Stimulated activated CD8-positive, alpha-beta memory T cell treated with anti-CD3 and anti-CD28 coated beads, Interleukin-4, amount 100 ng/mL, for 48 hours (primary cell): ENCODE measurements around the gene PPFIA3.
"Not testable (repeated sequence)": the region's sequence is repeated elsewhere in the genome, so short reads cannot be mapped to it uniquely, and the experiment has no call there.

Experiments used
- DNase-seq: peaks from one replicate; pipeline ENCODE4 v3.0.0-alpha.2; 2020

PPFIA3 gene

DNA sequence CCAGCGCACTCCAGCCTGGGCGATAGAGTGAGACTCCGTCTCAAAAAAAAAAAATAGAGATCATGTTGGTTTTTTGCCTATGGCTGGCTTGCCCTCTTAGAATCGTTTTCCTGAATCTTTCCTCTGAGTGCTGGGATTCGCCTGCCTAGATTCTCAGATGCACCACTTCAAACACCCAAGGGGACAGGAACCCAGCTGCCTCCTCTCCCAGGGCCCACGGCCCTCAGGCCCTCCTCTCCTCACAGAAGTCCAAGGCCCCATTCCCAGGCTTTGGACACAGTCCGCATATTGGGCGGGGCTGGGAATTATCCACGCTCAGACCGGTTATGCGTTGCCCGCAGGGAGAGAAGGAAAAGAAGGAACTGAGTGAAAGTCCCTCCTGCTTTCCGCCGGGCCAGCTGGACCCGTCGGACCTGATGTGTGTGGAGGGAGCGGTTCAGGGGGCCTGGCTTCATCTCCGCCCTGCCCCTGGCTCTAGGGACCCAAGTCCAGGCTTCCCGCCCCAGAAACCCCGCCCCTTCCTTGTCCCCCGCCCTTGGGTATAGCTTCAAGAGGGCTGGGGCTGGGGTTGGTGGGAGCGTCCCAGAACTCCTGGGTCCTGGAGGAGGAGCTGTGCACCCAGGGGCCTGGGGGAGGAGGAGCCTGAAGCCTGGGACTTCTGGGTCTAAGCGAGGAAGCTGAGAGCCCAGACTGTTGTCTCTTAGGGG lies 5.8 kb downstream of the PPFIA3 start:
- DNase-seq = no peak

DNA sequence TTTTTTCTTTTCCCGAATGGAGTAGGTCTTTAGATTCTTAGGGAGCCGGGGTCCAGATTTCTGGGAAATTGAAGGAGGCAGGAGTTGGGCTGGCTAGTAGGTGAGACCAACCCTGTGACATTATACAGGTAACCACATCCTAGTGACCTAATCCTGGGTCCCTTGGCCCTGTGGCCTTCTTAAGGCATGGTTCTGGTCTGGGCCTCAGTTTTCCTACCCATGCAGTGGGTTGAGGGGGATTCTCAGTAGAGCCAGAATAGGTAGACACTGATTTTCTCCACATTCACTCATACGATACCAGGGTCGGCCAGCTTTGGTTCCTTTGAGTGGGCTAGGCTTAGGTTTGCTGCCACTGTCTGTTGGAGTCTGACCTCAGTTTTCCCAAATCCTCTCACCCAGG lies 7.2 kb downstream of the PPFIA3 start:
- DNase-seq = no peak

DNA sequence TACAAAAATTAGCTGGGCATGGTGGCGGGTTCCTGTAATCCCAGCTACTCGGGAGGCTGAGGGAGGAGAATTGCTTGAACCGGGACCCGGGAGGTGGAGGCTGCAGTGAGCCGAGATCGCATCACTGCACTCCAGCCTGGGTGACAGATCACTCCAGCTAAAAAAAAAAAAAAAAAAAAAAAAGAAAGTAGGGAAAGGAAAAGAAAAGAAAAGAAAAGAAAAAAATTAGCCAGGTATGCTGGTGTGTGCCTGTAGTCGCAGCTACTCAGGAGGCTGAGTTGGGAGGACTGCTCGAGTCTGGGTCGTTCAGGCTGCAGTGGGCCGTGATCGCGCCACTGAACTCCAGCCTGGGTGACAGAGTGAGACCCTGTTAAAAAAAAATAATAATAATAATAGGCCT lies 7.9 kb downstream of the PPFIA3 start:
- not testable (repeated sequence) for DNase-seq

DNA sequence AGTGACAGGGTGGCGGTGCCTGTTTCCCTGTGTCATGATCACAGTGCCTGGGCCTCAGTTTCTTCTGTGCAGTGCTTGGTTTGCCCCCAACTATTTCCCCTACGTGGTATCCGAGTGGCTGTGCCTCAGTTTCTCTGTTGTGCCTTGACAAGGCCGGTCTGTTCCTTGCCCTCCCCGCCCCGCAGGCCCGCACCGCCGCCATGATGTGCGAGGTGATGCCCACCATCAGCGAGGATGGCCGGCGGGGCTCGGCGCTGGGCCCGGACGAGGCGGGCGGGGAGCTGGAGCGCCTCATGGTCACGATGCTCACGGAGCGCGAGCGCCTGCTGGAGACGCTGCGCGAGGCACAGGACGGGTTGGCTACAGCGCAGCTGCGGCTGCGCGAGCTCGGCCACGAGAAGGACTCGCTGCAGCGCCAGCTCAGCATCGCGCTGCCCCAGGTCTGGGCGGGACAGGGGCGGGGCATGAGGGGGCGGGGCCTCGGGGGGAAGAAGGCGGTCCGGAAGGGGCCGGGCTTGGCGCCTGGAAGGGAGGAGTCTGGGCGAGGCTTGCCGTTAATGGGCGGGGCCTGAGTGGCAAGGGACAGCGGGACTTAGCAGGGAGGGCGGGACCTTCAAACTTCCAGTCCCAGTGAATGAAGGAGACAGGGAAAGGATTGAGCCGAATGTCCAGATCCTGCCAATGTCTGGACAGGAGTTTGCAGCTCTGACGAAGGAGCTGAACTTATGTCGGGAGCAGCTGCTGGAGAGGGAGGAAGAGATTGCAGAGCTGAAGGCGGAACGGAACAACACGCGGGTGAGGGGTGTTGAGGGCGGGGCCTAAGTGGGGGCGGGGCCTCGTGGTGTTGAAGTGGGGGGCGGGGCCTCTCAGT lies 8.6 kb downstream of the PPFIA3 start:
- peak; percentile 97 for DNase-seq

DNA sequence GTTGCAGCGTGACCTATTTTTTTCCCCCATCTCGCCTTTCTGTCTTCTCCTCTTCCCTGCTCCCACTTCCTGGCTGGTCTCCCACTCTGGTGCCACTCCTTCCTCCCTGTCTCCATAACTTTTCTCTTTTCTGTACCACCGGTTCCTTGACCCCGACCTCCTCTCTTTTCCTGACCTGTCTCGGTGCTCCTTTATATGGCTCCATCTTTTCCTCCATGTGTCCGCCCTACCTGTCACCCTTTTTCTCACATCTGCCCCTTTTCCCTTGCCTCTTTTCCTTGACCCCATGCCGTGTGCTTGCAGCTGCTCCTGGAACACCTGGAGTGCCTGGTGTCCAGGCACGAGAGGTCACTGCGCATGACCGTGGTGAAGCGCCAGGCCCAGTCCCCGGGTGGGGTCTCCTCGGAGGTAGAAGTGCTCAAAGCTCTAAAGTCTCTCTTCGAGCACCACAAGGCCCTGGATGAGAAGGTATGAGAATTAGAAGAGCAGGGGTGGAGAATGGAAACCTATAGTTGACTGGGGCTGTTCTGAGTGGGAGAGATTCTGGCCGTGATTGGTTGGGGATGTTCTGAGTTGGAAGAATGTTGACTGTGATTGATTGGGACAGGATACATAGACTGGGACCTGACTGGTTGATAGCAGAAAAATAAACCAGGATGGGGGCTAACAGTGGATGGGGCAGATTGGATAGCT lies 9.3 kb downstream of the PPFIA3 start:
- DNase-seq = no peak

DNA sequence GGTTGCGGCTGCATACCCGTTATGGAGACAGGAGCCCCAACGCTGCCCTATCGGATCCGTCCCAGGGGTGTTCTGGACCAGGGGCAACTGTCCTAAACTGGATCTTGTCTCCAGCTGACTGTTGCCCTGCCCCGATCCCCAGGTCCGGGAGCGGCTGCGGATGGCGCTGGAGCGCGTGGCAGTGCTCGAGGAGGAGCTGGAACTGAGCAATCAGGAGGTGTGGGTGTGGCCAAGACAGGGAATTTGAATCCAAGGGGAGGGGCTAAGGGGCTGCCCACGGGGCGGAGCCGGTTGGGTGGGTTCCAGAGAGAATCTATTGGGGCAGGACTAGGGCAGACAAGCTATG lies 9.9 kb downstream of the PPFIA3 start:
- DNase-seq = no peak

DNA sequence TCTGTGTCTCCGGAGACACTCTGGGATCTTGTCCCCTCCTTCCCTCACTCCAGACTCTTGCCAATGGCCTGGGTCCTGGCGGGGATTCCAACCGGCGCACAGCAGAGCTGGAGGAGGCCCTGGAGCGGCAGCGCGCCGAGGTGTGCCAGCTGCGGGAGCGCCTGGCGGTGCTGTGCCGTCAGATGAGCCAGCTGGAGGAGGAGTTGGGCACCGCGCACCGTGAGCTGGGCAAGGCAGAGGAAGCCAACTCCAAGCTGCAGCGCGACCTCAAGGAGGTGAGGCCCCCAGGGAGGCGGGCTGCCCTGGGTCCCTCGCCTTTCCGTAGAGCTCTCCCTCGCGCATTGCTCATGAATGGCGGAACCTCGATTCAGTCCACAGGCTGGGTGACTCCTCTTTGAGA lies 11.0 kb downstream of the PPFIA3 start:
- DNase-seq = no peak

DNA sequence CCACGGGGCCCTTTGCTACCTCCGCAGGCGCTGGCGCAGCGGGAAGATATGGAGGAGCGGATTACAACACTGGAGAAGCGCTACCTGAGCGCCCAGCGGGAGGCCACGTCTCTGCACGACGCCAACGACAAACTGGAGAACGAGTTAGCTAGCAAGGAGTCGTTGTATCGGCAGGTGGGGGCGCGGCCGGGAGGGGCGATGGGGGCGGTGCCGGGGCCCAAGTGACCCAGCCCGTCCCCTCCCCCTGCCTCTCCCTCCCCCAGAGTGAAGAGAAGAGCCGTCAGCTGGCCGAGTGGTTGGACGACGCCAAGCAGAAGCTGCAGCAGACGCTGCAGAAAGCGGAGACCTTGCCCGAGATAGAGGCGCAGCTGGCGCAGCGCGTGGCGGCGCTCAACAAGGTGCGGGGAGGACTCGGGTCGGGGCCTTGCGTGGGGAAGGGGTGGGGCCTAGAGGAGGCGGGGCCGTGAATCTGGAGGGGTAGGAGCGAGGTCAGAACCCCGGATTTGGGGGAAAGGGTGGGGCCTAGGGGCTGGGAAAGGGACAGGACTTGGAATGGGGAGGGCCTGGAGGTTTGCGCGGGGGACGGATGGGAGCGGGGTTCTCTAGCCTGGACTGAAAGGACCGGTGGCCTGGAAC lies 13.7 kb downstream of the PPFIA3 start:
- peak; percentile 49 for DNase-seq

DNA sequence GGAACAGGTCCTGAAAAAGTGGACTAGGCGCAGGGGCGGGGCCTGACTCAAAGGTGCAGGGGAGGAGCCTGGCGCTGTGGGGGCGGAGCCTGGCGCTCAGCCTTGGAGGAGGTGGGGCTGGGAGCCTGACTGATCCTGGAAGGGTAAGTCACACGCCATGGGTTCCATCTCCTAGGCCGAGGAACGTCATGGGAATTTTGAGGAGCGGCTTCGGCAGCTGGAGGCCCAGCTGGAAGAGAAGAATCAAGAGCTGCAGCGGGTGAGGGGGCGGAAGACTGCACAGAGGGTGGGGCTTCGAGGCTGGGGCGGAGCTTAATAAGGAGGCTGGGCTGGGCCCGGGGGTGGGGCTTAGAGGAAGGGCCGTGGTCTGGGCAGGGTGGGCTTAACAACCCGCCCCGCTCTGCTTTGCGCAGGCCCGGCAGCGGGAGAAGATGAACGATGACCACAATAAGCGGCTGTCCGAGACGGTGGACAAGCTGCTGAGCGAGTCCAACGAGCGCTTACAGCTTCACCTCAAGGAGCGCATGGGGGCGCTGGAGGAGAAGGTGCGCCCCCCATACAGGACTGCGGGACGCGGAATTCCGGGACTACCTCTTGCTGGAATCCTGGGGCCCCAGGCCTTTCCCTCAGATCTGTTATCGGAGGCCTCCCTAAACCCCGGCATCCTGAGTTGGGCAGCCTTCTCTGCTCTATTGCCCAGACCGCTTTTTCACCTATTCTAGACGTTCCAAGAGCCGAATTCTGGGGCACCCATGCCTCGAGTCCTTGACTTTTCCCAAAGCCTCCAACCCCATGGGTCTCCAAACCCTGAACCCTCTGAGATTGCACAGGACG lies 14.5 kb downstream of the PPFIA3 start:
- peak; percentile 79 for DNase-seq

DNA sequence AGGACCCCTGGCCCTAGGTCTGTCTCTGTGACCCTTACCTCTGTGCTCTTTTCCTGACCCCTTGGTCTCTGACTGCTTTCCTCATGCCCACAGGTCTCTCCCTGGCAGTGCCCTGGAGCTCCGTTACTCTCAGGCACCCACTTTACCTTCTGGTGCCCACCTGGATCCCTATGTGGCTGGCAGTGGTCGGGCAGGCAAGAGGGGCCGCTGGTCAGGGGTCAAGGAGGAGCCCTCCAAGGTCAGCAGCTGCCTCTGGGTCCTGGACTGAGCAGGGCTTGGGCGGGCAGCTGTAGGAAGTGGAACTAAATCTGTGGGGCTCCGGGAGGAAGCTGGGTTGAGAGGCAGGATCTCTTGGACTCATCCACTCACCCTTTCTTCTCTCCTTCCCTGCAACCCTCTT lies 16.3 kb downstream of the PPFIA3 start:
- no peak for DNase-seq

DNA sequence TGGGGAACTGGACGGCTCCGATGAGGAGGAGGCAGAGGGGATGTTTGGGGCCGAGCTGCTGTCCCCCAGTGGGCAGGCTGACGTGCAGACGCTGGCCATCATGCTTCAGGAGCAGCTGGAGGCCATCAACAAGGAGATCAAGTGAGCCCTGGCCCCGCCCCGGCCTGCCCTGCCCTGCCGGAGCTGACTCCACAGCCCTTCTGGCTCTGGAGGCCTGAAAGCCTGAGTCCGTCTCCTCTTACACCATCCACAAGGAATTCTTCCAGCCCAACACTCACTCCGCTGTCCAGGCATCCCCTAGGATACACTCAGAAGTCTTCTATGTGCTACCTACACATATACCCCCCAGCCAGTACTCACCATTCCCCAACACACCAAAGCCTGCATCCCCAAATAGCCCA lies 17.4 kb downstream of the PPFIA3 start:
- no peak for DNase-seq

DNA sequence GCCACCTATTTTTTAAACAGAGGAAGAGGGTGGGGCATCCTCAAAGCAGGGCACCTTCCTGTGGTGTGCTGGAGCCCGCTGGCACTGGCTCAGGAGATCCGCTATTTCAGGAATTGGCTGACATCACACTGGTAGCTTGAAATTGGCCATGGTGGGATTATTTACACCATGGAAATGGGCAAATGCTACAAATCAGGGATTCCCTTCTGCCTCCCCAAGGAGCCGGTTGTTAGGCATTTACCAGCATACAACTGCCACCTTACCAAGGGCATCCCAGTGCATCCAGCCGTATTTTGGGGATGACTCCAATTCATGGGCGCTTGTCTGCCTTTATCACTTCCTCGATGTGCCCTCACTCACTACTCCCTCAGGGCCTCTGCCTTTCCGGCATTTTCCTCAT lies 21.6 kb downstream of the PPFIA3 start:
- DNase-seq = no peak

DNA sequence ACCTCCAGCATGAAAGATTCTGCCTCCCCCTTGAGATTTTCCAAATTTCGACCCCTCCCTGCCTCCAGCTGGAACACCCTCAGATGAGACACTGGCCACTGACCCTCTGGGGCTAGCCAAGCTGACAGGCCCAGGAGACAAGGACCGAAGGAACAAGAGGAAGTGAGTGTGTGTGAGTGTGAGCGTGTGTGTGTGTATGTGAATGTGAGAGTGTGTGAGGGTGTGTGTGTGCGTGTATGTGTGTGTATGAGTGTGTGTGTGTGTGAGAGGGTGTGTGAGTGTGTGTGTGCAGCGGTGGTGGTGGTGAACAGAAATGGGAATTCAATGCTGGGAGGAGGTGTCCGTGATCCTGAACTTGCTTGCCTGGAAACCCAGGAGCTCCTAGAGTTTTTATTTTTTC lies 22.0 kb downstream of the PPFIA3 start:
- no peak for DNase-seq

DNA sequence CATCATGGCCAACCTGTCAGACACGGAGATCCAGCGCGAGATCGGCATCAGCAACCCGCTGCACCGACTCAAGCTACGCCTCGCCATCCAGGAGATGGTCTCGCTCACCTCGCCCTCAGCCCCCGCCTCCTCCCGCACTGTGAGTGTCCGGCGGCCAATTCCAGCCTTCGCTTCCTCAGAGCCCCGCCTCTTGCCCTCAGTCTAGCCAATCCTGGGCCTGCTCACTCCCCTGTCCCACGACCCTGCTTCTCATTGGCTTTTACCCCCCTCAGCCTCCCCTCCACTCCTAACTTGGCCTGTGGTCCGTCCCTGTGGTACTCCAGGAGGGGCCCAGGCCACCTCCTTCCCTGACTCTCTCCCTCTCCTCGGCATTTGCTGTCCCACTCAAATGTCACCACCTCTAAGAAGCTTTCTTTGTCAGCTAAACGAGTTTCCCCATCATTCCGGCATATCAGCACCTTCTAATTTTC lies 23.6 kb downstream of the PPFIA3 start:
- DNase-seq = peak; percentile 84

DNA sequence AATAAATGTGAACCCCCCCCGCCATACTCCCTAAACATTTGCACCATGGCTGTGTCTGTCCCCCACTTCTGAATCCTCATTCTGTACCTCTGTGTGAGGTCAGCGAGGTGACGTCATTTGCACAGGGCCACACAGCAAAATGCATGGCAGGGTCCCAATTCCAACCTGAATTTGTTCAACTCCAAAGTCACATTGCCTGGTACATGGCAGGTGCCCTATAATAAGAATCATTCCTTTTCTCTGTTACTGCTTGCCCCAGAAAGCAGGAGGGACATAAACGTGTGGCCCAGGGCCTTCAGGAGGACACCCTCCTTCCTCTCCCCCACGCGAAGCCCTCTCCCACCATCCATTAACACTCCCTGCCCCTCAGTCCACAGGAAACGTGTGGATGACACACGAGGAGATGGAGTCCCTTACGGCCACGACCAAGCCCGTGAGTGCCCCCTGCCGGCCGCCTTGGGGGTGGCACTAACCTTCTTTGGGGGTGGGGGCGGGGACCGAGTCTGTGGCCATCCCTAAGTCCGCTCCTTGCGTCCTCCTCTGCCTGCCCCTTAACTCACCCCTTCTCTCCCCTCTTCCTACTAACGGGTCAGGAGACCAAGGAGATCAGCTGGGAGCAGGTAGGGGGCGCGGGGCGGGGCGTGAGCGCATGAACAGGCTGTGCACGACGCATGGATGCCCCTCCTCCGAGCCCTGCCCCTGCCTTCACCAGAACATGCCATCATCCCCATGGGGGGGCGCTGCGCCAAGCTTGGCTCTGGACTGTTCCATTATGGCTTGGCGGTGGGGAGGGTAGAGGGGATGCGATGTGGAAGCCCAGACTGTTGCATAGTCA lies 26.4 kb downstream of the PPFIA3 start:
- DNase-seq = peak; percentile 93

DNA sequence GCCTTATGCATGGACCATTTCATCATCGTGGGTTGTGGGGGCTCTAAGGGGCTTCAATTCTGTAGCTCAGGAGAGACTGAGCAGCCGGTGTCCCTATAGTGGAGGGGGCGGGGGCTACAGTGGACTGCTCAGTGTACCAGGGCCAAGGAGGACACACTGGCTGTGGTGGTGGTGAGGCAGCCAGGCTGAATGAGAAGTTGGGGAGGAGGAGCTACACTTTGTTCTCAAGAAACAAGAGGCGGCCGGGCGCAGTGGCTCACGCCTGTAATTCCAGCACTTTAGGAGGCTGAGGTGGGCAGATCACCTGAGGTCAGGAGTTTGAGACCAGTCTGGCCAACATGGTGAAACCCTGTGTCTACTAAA lies 27.0 kb downstream of the PPFIA3 start:
- not testable (repeated sequence) for DNase-seq

DNA sequence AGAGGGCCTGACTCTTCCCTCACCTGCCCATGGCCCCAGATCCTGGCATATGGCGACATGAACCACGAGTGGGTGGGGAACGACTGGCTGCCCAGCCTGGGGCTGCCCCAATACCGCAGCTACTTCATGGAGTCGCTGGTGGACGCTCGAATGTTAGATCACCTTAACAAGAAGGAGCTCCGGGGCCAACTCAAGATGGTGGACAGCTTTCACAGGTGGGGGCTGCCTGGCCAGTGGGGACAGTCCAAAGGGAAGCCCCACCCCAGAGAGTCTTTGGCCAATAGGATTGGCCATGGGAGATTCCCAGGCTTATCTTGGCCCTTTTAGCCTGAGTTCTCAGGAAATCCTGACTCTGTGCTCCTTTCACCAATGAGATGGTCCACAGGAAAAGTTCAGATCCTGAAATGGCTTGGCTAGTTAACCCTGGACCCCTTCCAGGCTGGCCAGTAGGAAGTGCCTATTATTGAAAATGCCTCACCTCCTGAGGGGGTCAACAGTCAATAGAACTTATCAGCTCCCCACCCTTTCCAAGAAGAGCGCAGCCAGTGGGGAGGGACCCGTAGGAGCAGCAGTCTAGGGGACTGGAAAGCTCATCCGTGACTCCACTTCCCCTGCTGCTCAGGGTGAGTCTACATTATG lies 28.8 kb downstream of the PPFIA3 start:
- no peak for DNase-seq

DNA sequence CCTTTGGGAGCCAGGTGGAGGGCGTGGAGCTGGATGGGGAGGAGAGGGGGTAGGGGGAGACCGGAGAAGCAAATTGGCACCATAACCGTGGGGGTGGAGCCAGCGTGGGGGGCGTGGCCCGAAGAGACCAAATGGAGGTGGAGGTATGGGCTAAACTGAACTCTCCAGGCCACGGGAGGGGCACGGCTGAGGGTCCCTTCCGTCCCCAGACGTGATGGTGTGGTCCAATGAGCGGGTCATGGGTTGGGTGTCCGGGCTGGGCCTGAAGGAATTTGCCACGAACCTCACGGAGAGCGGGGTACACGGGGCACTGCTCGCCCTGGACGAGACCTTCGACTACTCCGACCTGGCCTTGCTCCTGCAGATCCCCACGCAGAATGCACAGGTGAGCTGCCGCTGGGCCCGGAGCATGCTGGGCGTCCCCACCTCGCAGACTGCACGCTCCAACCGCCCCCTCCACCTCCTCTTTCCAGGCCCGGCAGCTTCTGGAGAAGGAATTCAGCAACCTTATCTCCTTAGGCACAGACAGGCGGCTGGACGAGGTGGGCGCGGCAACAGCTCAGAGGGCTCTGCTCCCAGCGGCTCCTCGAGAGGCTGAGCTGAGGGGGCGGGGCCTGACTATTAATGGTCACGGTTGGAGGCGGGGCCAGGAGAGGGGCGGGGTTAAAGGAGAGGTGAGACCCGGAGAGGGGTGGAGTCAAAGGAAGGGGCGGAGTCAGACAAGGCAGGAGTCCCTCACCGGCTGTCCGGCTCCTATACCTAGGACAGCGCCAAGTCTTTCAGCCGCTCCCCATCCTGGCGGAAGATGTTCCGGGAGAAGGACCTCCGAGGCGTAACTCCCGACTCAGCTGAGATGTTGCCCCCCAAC lies 29.7 kb downstream of the PPFIA3 start:
- peak; percentile 92 for DNase-seq

DNA sequence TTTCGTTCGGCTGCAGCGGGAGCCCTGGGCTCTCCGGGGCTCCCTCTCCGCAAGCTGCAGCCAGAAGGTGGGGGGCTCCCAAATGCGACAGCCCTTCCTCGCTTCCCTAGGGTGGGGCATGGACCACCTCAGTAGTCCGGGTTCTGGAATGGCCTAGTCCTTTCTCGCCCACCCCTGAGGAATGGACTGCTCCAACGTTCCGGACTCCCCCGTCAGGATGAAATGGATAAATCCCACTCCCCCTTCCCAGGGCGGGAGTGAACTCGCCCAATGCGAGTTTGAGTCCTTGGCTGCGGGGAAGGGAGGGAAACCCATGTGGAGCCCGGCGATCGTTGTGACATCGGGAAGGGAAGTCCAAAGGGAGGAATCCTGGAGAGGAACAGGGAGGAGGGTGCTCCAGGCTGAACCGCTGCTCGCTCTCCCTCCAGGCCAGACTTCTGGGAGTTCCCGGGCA lies 30.3 kb downstream of the PPFIA3 start:
- DNase-seq = no peak
